K562 (cell line): ENCODE results near the gene SCFD2. TPM values are rescaled to one million over a fixed set of nuclear protein-coding genes. Genes with fewer than 3 reads are reported as not detected.

Source experiments
- ATAC-seq: fragments of 200-7000 bp; cut with Tn5 transposase; 3 replicates; pipeline ENCODE4 v1.9.1; 2020; ENCODE audit warnings: moderate library complexity
- BruUV-seq: library from RNA; stranded (reverse); fragments of 400-500 nt; replicated peaks from 2 replicates; lab custom pipeline; 2021; lab: Mats Ljungman, UMichigan
- CTCF ChIA-PET: fragments of 300-600 bp; formaldehyde crosslinking; extraction: SDS; loops from one replicate; lab custom pipeline; 2021; ENCODE audit warnings: low intra/inter-chr PET ratio; lab: Yijun Ruan, JAX
- POLR2A ChIA-PET: fragments of 300-600, 350-650 bp; sonication (Branson Sonifier 250); formaldehyde crosslinking; extraction: SDS; loops from one replicate; lab custom pipeline; 2021; ENCODE audit warnings: antibody characterized with exemption, inconsistent platforms; lab: Yijun Ruan, JAX
- DNase-seq, 4 experiments: peaks; one replicate each; pipeline versions ENCODE4 v3.0.0 to v3.0.0-alpha.2; 2011 to 2018; ENCODE audit warnings: low spot score in 3 of 4, mixed read lengths in 3 of 4; ENCODE audit errors: extremely low read depth in 1 of 4
- FAIRE-seq: peaks from 2 replicates; lab custom pipeline; 2011; peaks lifted over from hg19 to GRCh38; lab: Jason Lieb, UNC
- H2AFZ ChIP-seq: 2 replicates; pipeline ENCODE4 v1.6.0; 2011; ENCODE audit warnings: low read depth, low read length, control low read depth, inconsistent platforms
- H3K27ac ChIP-seq: fragments of 200-600 bp; 3 replicates; pipeline ENCODE4 v1.8.0; 2011; ENCODE audit warnings: low read depth, mild to moderate bottlenecking, control low read depth, inconsistent platforms, low read length, moderate library complexity, mixed read lengths; ENCODE audit errors: extremely low read depth
- H3K27me3 ChIP-seq, 2 experiments: fragments of 300-600 bp in 1 of 2; 2 replicates in 1 of 2; 3 replicates in 1 of 2; pipeline versions ENCODE4 v1.6.0 to v1.8.0; 2011; ENCODE audit warnings: inconsistent platforms in 2 of 2, low read length in 2 of 2, mild to moderate bottlenecking in 1 of 2, mixed read lengths in 1 of 2, moderate library complexity in 1 of 2; ENCODE audit not compliant: control insufficient read depth in 2 of 2, insufficient read depth in 2 of 2
- H3K36me3 ChIP-seq: fragments of 300-600 bp; 3 replicates; pipeline ENCODE4 v1.8.0; 2011; ENCODE audit warnings: mild to moderate bottlenecking, low read length, inconsistent platforms; ENCODE audit not compliant: control insufficient read depth, insufficient read depth
- H3K4me1 ChIP-seq, 2 experiments: fragments of 200-600 bp in 1 of 2; replicated peaks in 1 of 2; 2 replicates in 1 of 2; 3 replicates in 1 of 2; pipeline versions ENCODE4 v1.5.1 to v1.8.0; 2011; ENCODE audit warnings: inconsistent platforms in 2 of 2, low read length in 2 of 2, mild to moderate bottlenecking in 1 of 2, mixed read lengths in 1 of 2, moderate library complexity in 1 of 2; ENCODE audit not compliant: control insufficient read depth in 2 of 2, insufficient read depth in 2 of 2
- H3K4me2 ChIP-seq: 2 replicates; pipeline ENCODE4 v1.6.1; 2011; ENCODE audit warnings: low read length, control low read depth, inconsistent platforms, mixed read lengths; ENCODE audit not compliant: insufficient read depth
- H3K4me3 ChIP-seq: fragments of 200-600 bp; sonication (generic), shearing (Covaris generic); 2 replicates; pipeline ENCODE4 v1.5.1; 2016; ENCODE audit warnings: control low read depth, inconsistent platforms
- H3K79me2 ChIP-seq: fragments of 200-600 bp; 3 replicates; pipeline ENCODE4 v1.8.0; 2011; ENCODE audit warnings: low read length, inconsistent platforms; ENCODE audit not compliant: control insufficient read depth, insufficient read depth
- H3K9ac ChIP-seq, 2 experiments: 2 replicates each; pipeline versions ENCODE4 v1.6.0 to v1.6.1; 2011; ENCODE audit warnings: low read depth in 2 of 2, low read length in 2 of 2, control low read depth in 1 of 2, inconsistent platforms in 1 of 2, mild to moderate bottlenecking in 1 of 2, mixed read lengths in 1 of 2; ENCODE audit not compliant: insufficient read depth in 1 of 2
- H3K9me1 ChIP-seq: one replicate; pipeline ENCODE4 v1.6.0; 2011; ENCODE audit warnings: inconsistent platforms, mild to moderate bottlenecking, low read length, moderate library complexity; ENCODE audit not compliant: control insufficient read depth, insufficient read depth
- H3K9me3 ChIP-seq: replicated peaks from 2 replicates; pipeline ENCODE4 v1.5.1; 2011; ENCODE audit warnings: low read depth, low read length, inconsistent platforms; ENCODE audit not compliant: control insufficient read depth, insufficient read depth
- H4K20me1 ChIP-seq: replicated peaks from 2 replicates; pipeline ENCODE4 v1.6.1; 2011; ENCODE audit warnings: low read length, inconsistent platforms, mixed read lengths; ENCODE audit not compliant: control insufficient read depth, insufficient read depth
- CEBPG ChIP-seq, 3 experiments: fragments of 200-800 bp in 1 of 3; sonication (Bioruptor generic) in 1 of 3; sonication (generic) in 1 of 3; formaldehyde crosslinking in 1 of 3; IDR thresholded peaks in 2 of 3; conservative IDR thresholded peaks in 1 of 3; 2 replicates each; pipeline versions ENCODE4 v1.6.1 to v1.8.0; 2016 to 2022; ENCODE audit warnings: missing compliant biosample characterization in 2 of 3, missing genetic modification characterization in 2 of 3, mild to moderate bottlenecking in 1 of 3, missing genetic modification reagents in 1 of 3
- MGA ChIP-seq: fragments of 450-650 bp; IDR thresholded peaks from 2 replicates; pipeline ENCODE4 v1.6.1; 2016; ENCODE audit warnings: mild to moderate bottlenecking, moderate library complexity
- OTX1 ChIP-seq: fragments of 450-650 bp; formaldehyde crosslinking; IDR thresholded peaks from 2 replicates; pipeline ENCODE4 v1.4.0; 2022; ENCODE audit warnings: mild to moderate bottlenecking
- PKNOX1 ChIP-seq: fragments of 450-650 bp; IDR thresholded peaks from 2 replicates; pipeline ENCODE4 v1.6.1; 2016
- SRF ChIP-seq, 2 experiments: fragments of 250-450, 450-650 bp in 1 of 2; sonication (Bioruptor Pico) in 1 of 2; sonication (generic) in 1 of 2; formaldehyde crosslinking; IDR thresholded peaks; 2 replicates each; pipeline versions ENCODE4 v1.5.0 to v1.5.1; 2020 to 2022; ENCODE audit warnings: mild to moderate bottlenecking in 1 of 2, missing genetic modification reagents in 1 of 2
- WGBS: fragments of 100-300 bp; shearing (Covaris generic); methylation state at CpG from one replicate; pipeline ENCODE4 v1.1.6; 2016; ENCODE audit warnings: low coverage, mixed read lengths; ENCODE audit not compliant: insufficient coverage; ENCODE audit errors: missing lambda C conversion rate; 5-methylcytosine and 5-hydroxymethylcytosine counted together
- in situ Hi-C: fragments of 300-500 bp; cut with MboI; formaldehyde crosslinking; loops from 4 replicates; pipeline ENCODE4 v1.15.0; 2018; ENCODE audit warnings: inconsistent platforms, mixed read lengths
- intact Hi-C: fragments of 100-400 bp; cut with micrococcal nuclease; formaldehyde crosslinking; loops from 2 replicates; pipeline ENCODE4 v1.14.2; 2022
- polyA plus RNA-seq, 8 experiments: library from polyadenylated mRNA; depleted of rRNA in 4 of 8; stranded (reverse) in 5 of 8; unstranded in 3 of 8; fragments of >200 nt; fragmentation: Nextera tagmentation in 2 of 8; fragmentation: Illumina TruSeq in 1 of 8; extraction: Ambion mirVana in 2 of 8; extraction: Trizol in 1 of 8; gene quantifications; 2 replicates each; pipeline versions ENCODE4 v1.2.1 to v1.2.3, GENCODE V29; 2011 to 2014; ENCODE audit warnings: inconsistent platforms in 1 of 8, missing spikeins in 1 of 8
- total RNA-seq, 7 experiments: library from RNA; depleted of rRNA in 6 of 7; stranded (reverse); fragments of >200 nt in 6 of 7; fragmentation: Illumina TruSeq in 2 of 7; extraction: Trizol in 2 of 7; gene quantifications; 2 replicates each; pipeline versions ENCODE4 v1.2.1 to v1.2.3, GENCODE V29; 2011 to 2021; ENCODE audit warnings: low replicate concordance in 1 of 7

Gene SCFD2
- total and polyA plus RNA-seq, 9 of the 15 experiments (the other 6 are each of a cell fraction or from before 2014, with no cell fraction given) = 5.7 to 30.3 (median 22.8) TPM

GRCh38 chr4:53374777-53375258, 9.0 kb upstream of the SCFD2 start (continued):
- no peak for TF ChIP-seq OTX1

- ATAC-seq (peak; percentile 19; the same call in 2 of the 3 replicates), DNase-seq (no peak), FAIRE-seq (no peak)
- H3K9ac ChIP-seq = no peak overlapping the region
- no peaks in the 10 kb centered on the region for H3K27me3 ChIP-seq
- no peaks in the 10 kb centered on the region for H3K9me3 ChIP-seq
- ChIA-PET CTCF (no interaction called here), POLR2A (no interaction called here)
- intact Hi-C loops = loop anchor here (10.0 kb wide), 1 partner anchor 177 kb away; no protein-coding TSS in a partner anchor
- H4K20me1 ChIP-seq = no peaks in the 10 kb centered on the region
- no peaks in the 10 kb centered on the region for H3K9me1 ChIP-seq
- H3K79me2 ChIP-seq = no peaks in the 10 kb centered on the region
- H3K36me3 ChIP-seq = no peaks in the 10 kb centered on the region
- no TSS peak for BruUV-seq
- no peak overlapping the region for H3K27ac ChIP-seq
- 18% methylated on average over 4 of the region's 4 CpGs for WGBS
- H3K4me2 ChIP-seq = no peak overlapping the region
- peak overlapping the region; percentile 96 for H2AFZ ChIP-seq
- in situ Hi-C loops = no loop called here
- H3K4me3 ChIP-seq = no peak overlapping the region
- H3K4me1 ChIP-seq = peaks cover 0 to 24% of the 10 kb centered on the region in 2 experiments; a peak in 3 of 5 replicates
- TF ChIP-seq MGA = peak; percentile 64
- peak; percentile 31; the same call in 1 of the 2 replicates for TF ChIP-seq PKNOX1
- peak; percentile 47; the same call in 1 of the 2 replicates for TF ChIP-seq CEBPG (CRISPR knock-in tag; IDR thresholded peaks at IDR 0.05)
- TF ChIP-seq CEBPG (tag; conservative IDR thresholded peaks at IDR 0.05 in 1 of 2, IDR thresholded peaks at IDR 0.05 in 1 of 2) = peak; percentile 56 to 69
- TF ChIP-seq SRF (CRISPR knock-in tag; IDR thresholded peaks at IDR 0.05) = no peak
These were observed 6.1 kb upstream of the SCFD2 start for GRCh38 chr4:53371843-53372521.
